Measurements from ENCODE around the gene NTM.
A peak's percentile ranks its signal among the peaks of the same experiment; 100 is the strongest.

Gene NTM

DNA sequence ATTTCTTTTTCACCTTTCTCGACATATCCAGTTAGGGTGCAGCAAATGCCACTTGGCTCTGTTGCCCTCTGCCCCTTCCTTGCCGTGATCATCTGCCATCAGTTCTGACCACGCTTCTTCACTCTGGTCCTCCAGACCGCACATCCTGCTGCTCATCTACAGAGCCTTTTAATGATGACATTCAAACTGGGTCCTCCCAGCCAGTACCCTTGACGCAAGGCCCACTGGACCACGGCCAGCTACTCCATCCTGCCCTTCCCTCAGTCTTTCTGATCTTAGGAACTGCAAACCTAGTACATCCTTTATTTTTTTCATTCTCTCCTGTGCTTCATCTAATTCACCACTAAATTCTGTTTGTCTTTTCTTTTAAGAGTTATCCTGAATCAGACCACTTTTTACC lies 551.8 kb downstream of the NTM start:
- Histone ChIP-seq H2BK5ac (ENCODE audit: low read length) (no peak overlapping the region), H2BK12ac (ENCODE audit: low read length) (no peak overlapping the region), H2BK120ac (ENCODE audit: low read depth, low read length) (no peak overlapping the region), H3K4ac (ENCODE audit: low read length) (no peak overlapping the region), H3K4me1 (ENCODE audit: control insufficient read depth in 2 of 2, insufficient read depth in 1 of 2, low read depth in 1 of 2, low read length in 2 of 2) (peaks cover 0 to 5% of the 10 kb centered on the region in 2 donors), H3K18ac (ENCODE audit: low read length) (no peak overlapping the region), H2BK15ac (ENCODE audit: low read length) (no peak overlapping the region), H3K4me2 (ENCODE audit: insufficient read depth, low read length, poor library complexity, severe bottlenecking) (no peak overlapping the region), H3K9me3 (replicated peaks in 1 of 2; ENCODE audit: control insufficient read depth in 2 of 2, insufficient read depth in 1 of 2, low read depth in 1 of 2, low read length in 2 of 2) (no peaks in the 10 kb centered on the region), H2AK5ac (ENCODE audit: low read depth, low read length) (no peak overlapping the region), H3K27ac (replicated peaks; ENCODE audit: low read length) (no peak overlapping the region), H3K79me1 (ENCODE audit: low read depth, low read length) (peaks cover 2% of the 10 kb centered on the region), H4K91ac (ENCODE audit: low read depth, low read length, poor library complexity) (no peak overlapping the region), H4K8ac (ENCODE audit: low read depth, low read length) (no peak overlapping the region), H3K23ac (ENCODE audit: low read depth, low read length, poor library complexity) (no peak overlapping the region), H3K36me3 (replicated peaks in 1 of 2; ENCODE audit: control insufficient read depth in 2 of 2, insufficient read depth in 2 of 2, low read length in 2 of 2) (no peaks in the 10 kb centered on the region), H3K9ac (ENCODE audit: low read depth, low read length, poor library complexity) (no peak overlapping the region), H3K27me3 (ENCODE audit: control insufficient read depth in 3 of 3, insufficient read depth in 3 of 3, low read depth in 1 of 3, low read length in 3 of 3) (no peaks in the 10 kb centered on the region), H3K4me3 (ENCODE audit: low read length in 2 of 2) (no peak overlapping the region), H2AFZ (ENCODE audit: low read length) (no peak overlapping the region), H3K14ac (ENCODE audit: low read length) (no peak overlapping the region)
- WGBS, 2 donors (ENCODE audit: extremely low coverage in 2 of 2, insufficient read length in 2 of 2, insufficient replicate concordance in 1 of 2), result no CpG with 5 or more reads among the region's 6 CpGs
- no peak for DNase-seq (ENCODE audit: low spot score)

DNA sequence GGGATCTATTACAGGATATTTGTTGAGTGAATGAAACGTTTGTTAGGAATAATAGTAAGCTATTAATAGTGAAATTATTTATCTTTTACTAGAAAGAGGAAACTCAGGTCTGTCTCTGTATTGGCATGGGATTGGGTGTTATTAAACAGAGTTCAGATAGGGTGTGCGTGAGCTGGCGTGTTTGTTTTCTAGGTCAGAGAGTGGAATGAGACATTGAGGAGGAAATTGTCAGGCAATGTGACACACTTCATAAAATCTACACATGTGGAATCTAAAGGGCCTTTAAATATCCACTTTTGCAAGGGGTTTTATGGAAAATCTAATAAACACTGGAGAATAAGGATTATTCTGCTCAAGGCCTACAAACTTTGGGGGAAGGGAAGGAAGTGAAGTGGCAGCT lies 552.9 kb downstream of the NTM start:
- H4K8ac ChIP-seq (ENCODE audit: low read depth, low read length), result no peak overlapping the region
- 100% methylated on average over 1 of the region's 3 CpGs; no CpG with 5 or more reads in 1 of the 2 donors for WGBS, 2 donors (ENCODE audit: extremely low coverage in 2 of 2, insufficient read length in 2 of 2, insufficient replicate concordance in 1 of 2)
- H3K4me2 ChIP-seq (ENCODE audit: insufficient read depth, low read length, poor library complexity, severe bottlenecking), result no peak overlapping the region
- H3K14ac ChIP-seq (ENCODE audit: low read length), result no peak overlapping the region
- no peak overlapping the region for H3K4me3 ChIP-seq (ENCODE audit: low read length in 2 of 2)
- H2AK5ac ChIP-seq (ENCODE audit: low read depth, low read length), result no peak overlapping the region
- no peak for DNase-seq (ENCODE audit: low spot score)
- H2BK15ac ChIP-seq (ENCODE audit: low read length), result no peak overlapping the region
- no peak overlapping the region for H2BK5ac ChIP-seq (ENCODE audit: low read length)
- no peaks in the 10 kb centered on the region for H3K27me3 ChIP-seq (ENCODE audit: control insufficient read depth in 3 of 3, insufficient read depth in 3 of 3, low read depth in 1 of 3, low read length in 3 of 3)
- no peak overlapping the region for H3K4ac ChIP-seq (ENCODE audit: low read length)
- H3K9ac ChIP-seq (ENCODE audit: low read depth, low read length, poor library complexity), result no peak overlapping the region
- no peak overlapping the region for H3K18ac ChIP-seq (ENCODE audit: low read length)
- no peak overlapping the region for H4K91ac ChIP-seq (ENCODE audit: low read depth, low read length, poor library complexity)
- no peaks in the 10 kb centered on the region for H3K9me3 ChIP-seq (replicated peaks in 1 of 2; ENCODE audit: control insufficient read depth in 2 of 2, insufficient read depth in 1 of 2, low read depth in 1 of 2, low read length in 2 of 2)
- peaks cover 2% of the 10 kb centered on the region for H3K79me1 ChIP-seq (ENCODE audit: low read depth, low read length)
- H3K36me3 ChIP-seq (replicated peaks in 1 of 2; ENCODE audit: control insufficient read depth in 2 of 2, insufficient read depth in 2 of 2, low read length in 2 of 2), result no peaks in the 10 kb centered on the region
- H2BK120ac ChIP-seq (ENCODE audit: low read depth, low read length), result no peak overlapping the region
- H3K4me1 ChIP-seq (ENCODE audit: control insufficient read depth in 2 of 2, insufficient read depth in 1 of 2, low read depth in 1 of 2, low read length in 2 of 2), result peaks cover 0 to 5% of the 10 kb centered on the region in 2 donors
- H2AFZ ChIP-seq (ENCODE audit: low read length), result no peak overlapping the region
- H3K27ac ChIP-seq (replicated peaks; ENCODE audit: low read length), result no peak overlapping the region
- H3K23ac ChIP-seq (ENCODE audit: low read depth, low read length, poor library complexity), result no peak overlapping the region
- no peak overlapping the region for H2BK12ac ChIP-seq (ENCODE audit: low read length)

DNA sequence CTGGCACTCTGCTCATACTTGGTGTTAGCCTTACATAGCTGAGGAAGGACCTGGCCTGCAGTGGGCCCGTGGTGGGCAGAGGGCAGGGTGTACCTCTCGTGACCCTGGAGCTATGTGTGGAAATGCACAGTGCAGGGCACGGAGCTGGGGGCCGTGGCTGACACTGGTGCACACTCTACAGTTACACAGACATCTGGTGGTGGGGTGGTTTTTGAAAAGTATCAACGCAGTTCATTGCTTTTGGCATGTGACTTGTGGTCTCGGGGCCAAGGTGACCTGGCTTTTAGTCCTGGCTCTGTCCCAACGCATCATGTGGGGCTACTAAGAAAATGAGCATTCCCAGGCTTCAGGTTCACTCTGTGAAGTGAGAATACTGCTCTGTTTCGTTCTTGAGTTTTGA lies 553.6 kb downstream of the NTM start:
- Histone ChIP-seq H3K4me2 (ENCODE audit: insufficient read depth, low read length, poor library complexity, severe bottlenecking) (no peak overlapping the region), H3K27me3 (ENCODE audit: control insufficient read depth in 3 of 3, insufficient read depth in 3 of 3, low read depth in 1 of 3, low read length in 3 of 3) (no peaks in the 10 kb centered on the region), H3K36me3 (replicated peaks in 1 of 2; ENCODE audit: control insufficient read depth in 2 of 2, insufficient read depth in 2 of 2, low read length in 2 of 2) (no peaks in the 10 kb centered on the region), H2BK120ac (ENCODE audit: low read depth, low read length) (peak overlapping the region; percentile 2), H3K4me1 (ENCODE audit: control insufficient read depth in 2 of 2, insufficient read depth in 1 of 2, low read depth in 1 of 2, low read length in 2 of 2) (peaks cover 0 to 7% of the 10 kb centered on the region in 2 donors), H3K14ac (ENCODE audit: low read length) (peak overlapping the region; percentile 42), H3K9ac (ENCODE audit: low read depth, low read length, poor library complexity) (no peak overlapping the region), H4K8ac (ENCODE audit: low read depth, low read length) (no peak overlapping the region), H3K27ac (replicated peaks; ENCODE audit: low read length) (no peak overlapping the region), H3K4me3 (ENCODE audit: low read length in 2 of 2) (no peak overlapping the region), H3K23ac (ENCODE audit: low read depth, low read length, poor library complexity) (no peak overlapping the region), H3K18ac (ENCODE audit: low read length) (peak overlapping the region; percentile 76), H2AK5ac (ENCODE audit: low read depth, low read length) (peak overlapping the region; percentile 16), H2AFZ (ENCODE audit: low read length) (no peak overlapping the region), H4K91ac (ENCODE audit: low read depth, low read length, poor library complexity) (no peak overlapping the region), H3K4ac (ENCODE audit: low read length) (no peak overlapping the region), H2BK5ac (ENCODE audit: low read length) (peak overlapping the region; percentile 49), H2BK15ac (ENCODE audit: low read length) (no peak overlapping the region), H3K79me1 (ENCODE audit: low read depth, low read length) (peaks cover 2% of the 10 kb centered on the region), H3K9me3 (replicated peaks in 1 of 2; ENCODE audit: control insufficient read depth in 2 of 2, insufficient read depth in 1 of 2, low read depth in 1 of 2, low read length in 2 of 2) (no peaks in the 10 kb centered on the region), H2BK12ac (ENCODE audit: low read length) (no peak overlapping the region)
- WGBS, 2 donors (ENCODE audit: extremely low coverage in 2 of 2, insufficient read length in 2 of 2, insufficient replicate concordance in 1 of 2), result no CpG with 5 or more reads among the region's 8 CpGs
- no peak for DNase-seq (ENCODE audit: low spot score)

DNA sequence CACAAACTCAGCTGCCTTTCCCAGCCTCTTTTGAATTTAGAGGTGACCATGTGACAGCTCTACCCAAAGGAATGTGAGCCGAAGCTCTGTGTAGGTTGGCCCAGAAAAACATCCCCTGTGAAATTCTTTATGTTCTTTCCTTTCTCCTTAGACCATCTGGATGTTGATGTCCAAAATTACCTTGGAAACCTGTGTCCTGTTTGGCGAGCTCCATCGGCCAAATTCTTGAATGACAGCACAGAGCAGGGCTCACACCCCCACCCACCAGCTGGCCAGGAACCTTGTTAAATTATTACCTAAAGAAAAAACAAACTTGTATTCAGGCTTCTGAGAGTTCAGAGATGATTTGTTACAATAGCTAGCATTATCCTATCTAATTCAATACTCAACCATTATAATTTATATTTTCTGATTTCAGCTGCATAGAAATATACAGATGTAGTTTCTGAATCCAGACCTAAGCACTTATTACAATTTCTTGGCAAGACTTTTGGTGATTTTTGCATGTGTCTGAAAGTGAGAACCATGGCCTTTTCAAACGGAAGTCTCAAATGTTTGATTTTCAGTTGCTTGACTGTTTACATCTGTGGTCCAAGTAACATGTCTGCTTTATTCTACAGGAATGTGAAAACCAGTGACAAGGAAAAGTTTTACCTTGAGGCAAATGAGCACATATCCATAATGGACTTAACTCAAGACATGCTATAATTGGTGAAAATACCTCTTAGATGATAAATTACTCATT lies 554.2 kb downstream of the NTM start:
- no peak overlapping the region for H3K4ac ChIP-seq (ENCODE audit: low read length)
- no peak overlapping the region for H2AFZ ChIP-seq (ENCODE audit: low read length)
- H2BK12ac ChIP-seq (ENCODE audit: low read length), result no peak overlapping the region
- H3K79me1 ChIP-seq (ENCODE audit: low read depth, low read length), result peaks cover 2% of the 10 kb centered on the region
- no peak overlapping the region for H4K8ac ChIP-seq (ENCODE audit: low read depth, low read length)
- H3K9me3 ChIP-seq (replicated peaks in 1 of 2; ENCODE audit: control insufficient read depth in 2 of 2, insufficient read depth in 1 of 2, low read depth in 1 of 2, low read length in 2 of 2), result no peaks in the 10 kb centered on the region
- H3K9ac ChIP-seq (ENCODE audit: low read depth, low read length, poor library complexity), result no peak overlapping the region
- H2BK120ac ChIP-seq (ENCODE audit: low read depth, low read length), result no peak overlapping the region
- no peak overlapping the region for H3K23ac ChIP-seq (ENCODE audit: low read depth, low read length, poor library complexity)
- DNase-seq (ENCODE audit: low spot score), result no peak
- H3K36me3 ChIP-seq (replicated peaks in 1 of 2; ENCODE audit: control insufficient read depth in 2 of 2, insufficient read depth in 2 of 2, low read length in 2 of 2), result no peaks in the 10 kb centered on the region
- WGBS, 2 donors (ENCODE audit: extremely low coverage in 2 of 2, insufficient read length in 2 of 2, insufficient replicate concordance in 1 of 2), result no CpG with 5 or more reads among the region's 4 CpGs
- no peak overlapping the region for H2BK5ac ChIP-seq (ENCODE audit: low read length)
- no peak overlapping the region for H3K27ac ChIP-seq (replicated peaks; ENCODE audit: low read length)
- H4K91ac ChIP-seq (ENCODE audit: low read depth, low read length, poor library complexity), result no peak overlapping the region
- H3K18ac ChIP-seq (ENCODE audit: low read length), result no peak overlapping the region
- H3K14ac ChIP-seq (ENCODE audit: low read length), result no peak overlapping the region
- no peaks in the 10 kb centered on the region for H3K27me3 ChIP-seq (ENCODE audit: control insufficient read depth in 3 of 3, insufficient read depth in 3 of 3, low read depth in 1 of 3, low read length in 3 of 3)
- H2AK5ac ChIP-seq (ENCODE audit: low read depth, low read length), result no peak overlapping the region
- no peak overlapping the region for H3K4me2 ChIP-seq (ENCODE audit: insufficient read depth, low read length, poor library complexity, severe bottlenecking)
- H3K4me1 ChIP-seq (ENCODE audit: control insufficient read depth in 2 of 2, insufficient read depth in 1 of 2, low read depth in 1 of 2, low read length in 2 of 2), result peaks cover 0 to 8% of the 10 kb centered on the region in 2 donors
- no peak overlapping the region for H2BK15ac ChIP-seq (ENCODE audit: low read length)
- H3K4me3 ChIP-seq (ENCODE audit: low read length in 2 of 2), result no peak overlapping the region

Measured in neuronal stem cell (in vitro differentiated cells).